Spleen (tissue), 11 donors: ENCODE data around the gene CDK8. TPM values are rescaled to one million over a fixed set of nuclear protein-coding genes. Genes with fewer than 3 reads are reported as not detected.

Experiments used
- DNase-seq: peaks from one replicate; pipeline ENCODE4 v3.0.0-alpha.2; 2020
- H3K27ac ChIP-seq, 8 donors: fragments of 200-600 bp; sonication (generic) in 7 of 8; 1 replicate in 4 of 8; 2 replicates in 4 of 8; pipeline versions ENCODE4 v1.5.0 to v1.8.0; 2016 to 2021; ENCODE audit warnings: inconsistent platforms in 4 of 8, mild to moderate bottlenecking in 4 of 8, moderate library complexity in 1 of 8
- H3K27me3 ChIP-seq, 7 donors: fragments of 200-600 bp; sonication (generic) in 6 of 7; replicated peaks in 1 of 7; 1 replicate in 4 of 7; 2 replicates in 3 of 7; pipeline versions ENCODE4 v1.5.0 to v1.8.0; 2016 to 2021; ENCODE audit warnings: inconsistent platforms in 3 of 7, mild to moderate bottlenecking in 1 of 7
- H3K36me3 ChIP-seq, 6 donors: fragments of 200-600 bp; sonication (generic) in 5 of 6; 1 replicate in 4 of 6; 2 replicates in 2 of 6; pipeline versions ENCODE4 v1.5.0 to v1.8.0; 2016 to 2021; ENCODE audit warnings: inconsistent platforms in 2 of 6
- H3K4me1 ChIP-seq, 6 donors: fragments of 200-600 bp; sonication (generic) in 5 of 6; 1 replicate in 3 of 6; 2 replicates in 3 of 6; pipeline versions ENCODE4 v1.5.0 to v1.8.0; 2016 to 2021; ENCODE audit warnings: inconsistent platforms in 3 of 6
- H3K4me3 ChIP-seq, 8 donors: fragments of 200-600 bp; sonication (generic) in 7 of 8; 1 replicate in 4 of 8; 2 replicates in 4 of 8; pipeline versions ENCODE4 v1.5.0 to v1.8.0; 2016 to 2021; ENCODE audit warnings: inconsistent platforms in 4 of 8, mild to moderate bottlenecking in 4 of 8, moderate library complexity in 2 of 8
- H3K9me3 ChIP-seq, 8 donors: fragments of 200-600 bp; sonication (generic) in 7 of 8; 1 replicate in 4 of 8; 2 replicates in 4 of 8; pipeline versions ENCODE4 v1.5.0 to v1.8.0; 2016 to 2021; ENCODE audit warnings: inconsistent platforms in 4 of 8
- POLR2A ChIP-seq, 3 donors: fragments of 450-650 bp; IDR thresholded peaks; one replicate each; pipeline ENCODE4 v1.5.1; 2017; ENCODE audit warnings: antibody characterized with exemption in 3 of 3, mild to moderate bottlenecking in 1 of 3
- POLR2AphosphoS5 ChIP-seq, 3 donors: sonication (generic); formaldehyde crosslinking; IDR thresholded peaks; one replicate each; pipeline ENCODE4 v1.5.1; 2017; ENCODE audit warnings: antibody characterized with exemption in 3 of 3
- WGBS, 5 donors: extraction: QIAGEN DNeasy Blood & Tissue Kit in 3 of 5; methylation state at CpG; one replicate each; pipeline versions ENCODE4 v1.1.5 to v1.1.7; 2013 to 2018; 5-methylcytosine and 5-hydroxymethylcytosine counted together
- intact Hi-C: fragments of 100-400 bp; cut with DNase I; formaldehyde crosslinking; loops from one replicate; pipeline ENCODE4 v1.15.0; 2023; ENCODE audit warnings: low total_unique reads
- polyA plus RNA-seq, 3 donors: library from polyadenylated mRNA; stranded (reverse); fragments of 200-250 nt; gene quantifications; one replicate each; pipeline ENCODE4 v1.2.1, GENCODE V29; 2013
- total RNA-seq, 7 donors: library from RNA; depleted of rRNA in 3 of 7; stranded (reverse); fragments of >200 nt in 3 of 7; fragmentation: NEBNext Ultra II Directional in 4 of 7; extraction: Animal tissue kit (Norgen Biotek cat#: 25700) in 4 of 7; gene quantifications; one replicate each; pipeline versions ENCODE4 v1.1.0 to v1.2.1, GENCODE V29; 2016 to 2021
- TF ChIP-seq, protein P1 (sequence below), 11 experiments: fragments of 200-600 bp in 7 of 11; fragments of 450-650 bp in 4 of 11; sonication (generic) in 4 of 11; IDR thresholded peaks in 8 of 11; conservative IDR thresholded peaks in 3 of 11; 1 replicate in 7 of 11; 2 replicates in 4 of 11; pipeline versions ENCODE4 v1.4.0 to v1.8.0; 2016 to 2021; ENCODE audit warnings: antibody characterized with exemption in 11 of 11, inconsistent platforms in 4 of 11, mild to moderate bottlenecking in 1 of 11
- donor health status: healthy with polysubstance abuse.
- donor health status: DM: no; HTN: no; CAD: no; lungs with moderate emphysema.
- donor health status: DM: no; HTN: no; CAD: no.
- donor health status: Bipolar disorder and iron deficiency.
- donor health status: healthy.
- donor health status: DM: no; HTN: no; CAD: no.
- donor health status: DM: yes; HTN: yes; CAD: no.

The CDK8 gene
- total and polyA plus RNA-seq, 10 donors, result 7.8 to 16.4 (median 9.2) TPM

DNA sequence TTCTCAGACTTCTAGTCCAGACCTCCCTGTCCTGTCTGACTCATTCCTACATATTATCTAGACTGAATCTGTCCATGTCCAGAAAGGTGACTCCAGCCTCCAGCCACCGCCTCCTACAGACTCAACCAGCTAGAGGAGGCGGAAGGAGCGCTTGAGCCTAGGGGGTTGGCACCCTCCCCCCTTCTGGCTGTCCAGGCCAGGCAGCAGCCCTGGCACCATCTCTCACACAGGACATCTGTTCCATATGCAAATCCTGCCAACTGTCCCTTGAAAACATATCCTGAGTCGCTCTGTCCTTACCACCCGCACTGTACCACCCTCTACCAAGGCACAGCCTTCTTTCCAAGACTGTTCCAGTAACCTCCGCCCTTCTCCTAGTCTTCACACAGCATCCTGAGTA is 152.9 kb downstream of the CDK8 start:
- Histone ChIP-seq H3K36me3 (peaks cover 0 to 61% (median 22%) of the 10 kb centered on the region in 6 donors), H3K4me3 (no peak overlapping the region), H3K27ac (no peak overlapping the region), H3K4me1 (no peaks in the 10 kb centered on the region), H3K27me3 (no peaks in the 10 kb centered on the region), H3K9me3 (no peaks in the 10 kb centered on the region)
- 80 to 99% (median 92%) methylated on average over 6 of the region's 6 CpGs for WGBS, 5 donors
- TF ChIP-seq POLR2AphosphoS5 (IDR thresholded peaks at IDR 0.05) (no peak), POLR2A (IDR thresholded peaks at IDR 0.05) (no peak)
- TF ChIP-seq, protein P1, sequence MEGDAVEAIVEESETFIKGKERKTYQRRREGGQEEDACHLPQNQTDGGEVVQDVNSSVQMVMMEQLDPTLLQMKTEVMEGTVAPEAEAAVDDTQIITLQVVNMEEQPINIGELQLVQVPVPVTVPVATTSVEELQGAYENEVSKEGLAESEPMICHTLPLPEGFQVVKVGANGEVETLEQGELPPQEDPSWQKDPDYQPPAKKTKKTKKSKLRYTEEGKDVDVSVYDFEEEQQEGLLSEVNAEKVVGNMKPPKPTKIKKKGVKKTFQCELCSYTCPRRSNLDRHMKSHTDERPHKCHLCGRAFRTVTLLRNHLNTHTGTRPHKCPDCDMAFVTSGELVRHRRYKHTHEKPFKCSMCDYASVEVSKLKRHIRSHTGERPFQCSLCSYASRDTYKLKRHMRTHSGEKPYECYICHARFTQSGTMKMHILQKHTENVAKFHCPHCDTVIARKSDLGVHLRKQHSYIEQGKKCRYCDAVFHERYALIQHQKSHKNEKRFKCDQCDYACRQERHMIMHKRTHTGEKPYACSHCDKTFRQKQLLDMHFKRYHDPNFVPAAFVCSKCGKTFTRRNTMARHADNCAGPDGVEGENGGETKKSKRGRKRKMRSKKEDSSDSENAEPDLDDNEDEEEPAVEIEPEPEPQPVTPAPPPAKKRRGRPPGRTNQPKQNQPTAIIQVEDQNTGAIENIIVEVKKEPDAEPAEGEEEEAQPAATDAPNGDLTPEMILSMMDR (IDR thresholded peaks at IDR 0.05 in 8 of 11, conservative IDR thresholded peaks at IDR 0.05 in 3 of 11), result no peak
- intact Hi-C loops, result no loop called here
- DNase-seq, result no peak

DNA sequence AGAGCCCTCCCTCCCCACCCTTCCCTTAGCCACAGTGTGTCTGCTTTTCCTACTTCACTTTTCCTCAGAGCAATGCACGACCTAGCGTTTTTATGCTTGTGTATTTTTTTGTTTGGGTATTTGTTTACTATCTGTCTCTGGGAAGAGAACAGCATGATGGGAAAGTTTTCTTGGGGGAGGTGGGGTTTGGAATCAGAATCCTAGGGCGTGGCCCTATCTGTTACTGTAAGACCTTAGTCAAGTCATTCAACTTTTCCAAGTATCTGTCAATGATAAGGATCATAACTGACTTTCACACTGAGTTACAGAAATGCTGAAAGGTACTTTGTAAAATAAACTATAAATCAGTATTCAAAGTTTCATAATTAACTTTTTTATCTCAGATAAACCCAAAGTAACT is 157.3 kb downstream of the CDK8 start:
- Histone ChIP-seq H3K27me3 (no peaks in the 10 kb centered on the region), H3K4me1 (no peaks in the 10 kb centered on the region), H3K36me3 (peaks cover 0 to 17% (median 3%) of the 10 kb centered on the region in 6 donors), H3K27ac (no peak overlapping the region), H3K4me3 (no peak overlapping the region), H3K9me3 (peaks cover 0 to 15% (median 10%) of the 10 kb centered on the region in 8 donors)
- DNase-seq, result no peak
- no peak for TF ChIP-seq POLR2AphosphoS5 (IDR thresholded peaks at IDR 0.05)
- intact Hi-C loops, result no loop called here
- WGBS, 5 donors, result 80 to 91% (median 81%) methylated on average over 3 of the region's 3 CpGs

DNA sequence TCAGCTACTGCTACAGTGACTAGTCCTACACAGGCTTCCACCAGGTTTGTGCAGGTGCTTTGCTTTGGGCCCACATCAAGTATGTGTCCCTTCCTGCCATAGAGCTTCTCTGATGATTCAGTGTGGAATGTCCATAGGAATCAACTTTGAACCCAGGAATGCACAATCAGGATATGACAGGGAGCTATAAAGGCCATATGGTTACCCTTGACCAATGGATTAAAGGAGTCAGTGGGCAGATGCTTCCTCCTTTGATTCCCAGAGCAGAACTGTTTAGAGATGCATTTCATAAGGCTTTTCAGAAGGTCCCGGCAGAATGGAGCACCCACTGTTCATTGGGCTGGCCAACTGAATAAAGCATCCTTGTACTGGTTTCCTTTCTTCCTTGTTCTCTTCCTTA is 158.3 kb downstream of the CDK8 start:
- H3K36me3 ChIP-seq, result peaks cover 0 to 7% (median 0%) of the 10 kb centered on the region in 6 donors
- H3K4me3 ChIP-seq, result no peak overlapping the region
- H3K27ac ChIP-seq, result no peak overlapping the region
- H3K27me3 ChIP-seq, result no peaks in the 10 kb centered on the region
- intact Hi-C loops, result no loop called here
- DNase-seq, result no peak
- TF ChIP-seq, protein P1 (IDR thresholded peaks at IDR 0.05 in 8 of 11, conservative IDR thresholded peaks at IDR 0.05 in 3 of 11), result no peak
- no peak for TF ChIP-seq POLR2AphosphoS5 (IDR thresholded peaks at IDR 0.05)
- no peak for TF ChIP-seq POLR2A (IDR thresholded peaks at IDR 0.05)
- no peaks in the 10 kb centered on the region for H3K4me1 ChIP-seq
- 24 to 60% (median 46%) methylated on average over 1 of the region's 1 CpG for WGBS, 5 donors
- H3K9me3 ChIP-seq, result peaks cover 0 to 15% (median 10%) of the 10 kb centered on the region in 8 donors

DNA sequence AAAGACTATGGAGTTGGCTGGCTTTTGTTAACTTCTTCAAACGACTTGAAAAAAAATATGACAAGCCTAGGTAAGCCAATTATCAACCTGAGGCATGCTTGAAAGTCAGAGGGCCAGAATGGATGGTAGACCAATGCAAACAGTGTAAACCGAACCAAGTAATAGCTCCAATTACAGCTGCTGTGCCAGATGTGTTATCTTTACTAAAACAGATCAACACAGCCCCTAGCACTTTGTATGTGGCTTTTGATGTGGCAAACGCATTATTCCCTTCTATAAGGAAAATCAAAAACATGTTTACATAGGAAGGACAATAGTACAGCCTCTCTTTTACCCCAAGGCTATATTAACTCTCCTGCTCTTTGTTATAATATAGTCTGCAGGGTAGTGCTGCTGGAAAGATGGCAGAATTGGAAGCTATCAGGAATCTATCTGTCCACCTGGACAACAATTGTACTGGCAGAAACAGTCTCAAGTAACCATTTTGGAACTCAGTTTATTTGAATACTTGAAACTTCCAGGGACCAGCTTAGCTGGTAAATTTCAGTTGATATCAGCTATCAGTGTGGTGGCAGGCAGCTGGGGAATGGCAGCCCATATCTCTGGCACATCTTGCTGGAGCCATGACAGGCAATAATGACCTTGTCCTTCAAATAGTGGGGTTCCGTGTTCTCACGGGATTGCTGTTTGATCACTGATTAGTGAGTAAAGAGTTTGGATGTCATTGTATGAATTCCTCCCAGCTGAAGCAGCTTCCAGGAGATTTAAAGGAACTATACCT is 159.2 kb downstream of the CDK8 start:
- Histone ChIP-seq H3K36me3 (peaks cover 0 to 3% (median 0%) of the 10 kb centered on the region in 6 donors), H3K9me3 (peaks cover 0 to 15% (median 10%) of the 10 kb centered on the region in 8 donors), H3K4me1 (no peaks in the 10 kb centered on the region), H3K27ac (no peak overlapping the region), H3K4me3 (no peak overlapping the region), H3K27me3 (no peaks in the 10 kb centered on the region)
- 79 to 86% (median 81%) methylated on average over 5 of the region's 5 CpGs for WGBS, 5 donors
- no peak for DNase-seq
- intact Hi-C loops, result no loop called here
- TF ChIP-seq POLR2AphosphoS5 (IDR thresholded peaks at IDR 0.05) (no peak), POLR2A (IDR thresholded peaks at IDR 0.05) (no peak)
- TF ChIP-seq, protein P1 (IDR thresholded peaks at IDR 0.05 in 8 of 11, conservative IDR thresholded peaks at IDR 0.05 in 3 of 11), result no peak
